WERI-Rb-1 (cell line): ENCODE measurements around the gene UBASH3A.

Experiments used
- DNase-seq: peaks from one replicate; pipeline ENCODE4 v3.0.0-alpha.2; 2020
- H3K27ac ChIP-seq: fragments of 250-450 bp; sonication (Bioruptor Pico); 2 replicates; pipeline ENCODE4 v1.5.1; 2020; ENCODE audit warnings: mild to moderate bottlenecking, moderate library complexity
- H3K27me3 ChIP-seq: fragments of 250-450 bp; sonication (Bioruptor Pico); 2 replicates; pipeline ENCODE4 v1.5.1; 2021; ENCODE audit warnings: mild to moderate bottlenecking, low read depth, moderate library complexity; ENCODE audit not compliant: insufficient read depth, severe bottlenecking
- H3K36me3 ChIP-seq: fragments of 250-450 bp; sonication (Bioruptor Pico); 2 replicates; pipeline ENCODE4 v1.5.1; 2020; ENCODE audit warnings: mild to moderate bottlenecking, moderate library complexity
- H3K4me3 ChIP-seq: 2 replicates; pipeline ENCODE4 v1.5.1; 2011; ENCODE audit warnings: low read depth, mild to moderate bottlenecking, control low read depth, low read length
- H3K9me3 ChIP-seq: fragments of 250-450 bp; sonication (Bioruptor Pico); 2 replicates; pipeline ENCODE4 v1.5.1; 2021; ENCODE audit warnings: mild to moderate bottlenecking, moderate library complexity; ENCODE audit not compliant: severe bottlenecking
- CTCF ChIP-seq: IDR thresholded peaks from 2 replicates; pipeline ENCODE4 v1.5.1; 2011; ENCODE audit warnings: low read depth, mild to moderate bottlenecking, control low read depth, inconsistent platforms, low read length

Gene UBASH3A

DNA sequence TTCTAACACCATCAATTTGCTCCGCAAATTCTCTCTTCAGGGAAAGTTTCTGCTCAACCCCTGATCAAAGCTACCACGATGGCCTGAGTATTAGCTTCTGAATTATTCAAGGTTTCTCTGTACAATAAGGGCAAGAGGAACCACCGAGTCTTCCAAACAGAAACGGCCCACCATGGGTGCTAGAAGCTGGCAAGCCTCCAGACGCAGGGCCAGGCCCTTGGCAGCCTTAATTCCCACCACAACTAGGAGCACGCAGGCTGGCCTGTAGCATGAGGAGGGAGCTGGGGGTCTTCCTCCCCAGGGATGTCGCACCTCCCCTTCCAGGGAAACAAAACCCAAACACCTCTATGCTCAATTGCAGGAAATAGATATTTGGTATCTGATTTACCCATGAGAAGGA lies 81.3 kb downstream of the UBASH3A start:
- no peaks in the 10 kb centered on the region for H3K27me3 ChIP-seq
- TF ChIP-seq CTCF = no peak
- no peak for DNase-seq
- H3K27ac ChIP-seq = no peak overlapping the region
- no peak overlapping the region for H3K4me3 ChIP-seq
- no peaks in the 10 kb centered on the region for H3K36me3 ChIP-seq
- H3K9me3 ChIP-seq = no peaks in the 10 kb centered on the region

- Histone ChIP-seq H3K36me3 (no peaks in the 10 kb centered on the region), H3K27ac (no peak overlapping the region), H3K4me3 (no peak overlapping the region), H3K27me3 (no peaks in the 10 kb centered on the region), H3K9me3 (no peaks in the 10 kb centered on the region)
- no peak for TF ChIP-seq CTCF
- DNase-seq = no peak
Measured at GRCh38 chr21:42486072-42486471, 82.4 kb downstream of the UBASH3A start.

GRCh38 chr21:42486531-42486930 lies 82.8 kb downstream of the UBASH3A start:
- Histone ChIP-seq H3K4me3 (no peak overlapping the region), H3K27me3 (no peaks in the 10 kb centered on the region), H3K36me3 (no peaks in the 10 kb centered on the region), H3K9me3 (no peaks in the 10 kb centered on the region), H3K27ac (no peak overlapping the region)
- no peak for TF ChIP-seq CTCF
- no peak for DNase-seq

- Histone ChIP-seq H3K27me3 (no peaks in the 10 kb centered on the region), H3K27ac (no peak overlapping the region), H3K36me3 (no peaks in the 10 kb centered on the region), H3K4me3 (no peak overlapping the region), H3K9me3 (no peaks in the 10 kb centered on the region)
- DNase-seq = no peak
- no peak for TF ChIP-seq CTCF
Measured at GRCh38 chr21:42489006-42489563, 85.4 kb downstream of the UBASH3A start.

GRCh38 chr21:42489991-42490390 lies 86.3 kb downstream of the UBASH3A start:
- no peak overlapping the region for H3K4me3 ChIP-seq
- H3K27ac ChIP-seq = no peak overlapping the region
- no peaks in the 10 kb centered on the region for H3K27me3 ChIP-seq
- no peak for DNase-seq
- TF ChIP-seq CTCF = no peak
- H3K9me3 ChIP-seq = no peaks in the 10 kb centered on the region
- H3K36me3 ChIP-seq = no peaks in the 10 kb centered on the region

DNA sequence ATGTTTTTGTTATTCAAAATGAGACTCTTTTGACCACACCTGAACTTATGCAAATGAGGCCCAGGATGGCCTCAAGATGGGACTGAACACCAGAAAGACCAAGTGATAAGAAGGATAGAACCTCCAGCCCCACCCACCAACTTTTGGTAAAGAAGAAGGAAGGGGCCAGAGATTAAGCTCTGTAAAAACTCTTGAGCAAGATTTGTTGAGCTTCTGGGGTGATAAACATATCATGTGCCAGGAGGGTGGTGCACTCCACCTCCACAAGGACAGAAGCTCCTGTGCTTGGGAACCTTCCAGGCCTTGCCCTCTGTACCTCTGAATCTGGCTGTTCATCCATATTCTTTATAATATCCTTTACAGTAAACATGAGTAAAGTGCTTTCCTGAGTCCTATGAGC lies 87.0 kb downstream of the UBASH3A start:
- Histone ChIP-seq H3K27me3 (no peaks in the 10 kb centered on the region), H3K9me3 (no peaks in the 10 kb centered on the region), H3K36me3 (no peaks in the 10 kb centered on the region), H3K4me3 (no peak overlapping the region), H3K27ac (no peak overlapping the region)
- no peak for TF ChIP-seq CTCF
- DNase-seq = no peak
